Brain microvascular endothelial cell (primary cell): ENCODE data around the gene PLA2G15.

Experiments
- DNase-seq: peaks from one replicate; pipeline ENCODE4 v3.0.0-alpha.2; 2020
- H3K27ac ChIP-seq: fragments of 250-450 bp; sonication (Bioruptor Pico); 2 replicates; pipeline ENCODE4 v1.5.1; 2020; ENCODE audit warnings: mild to moderate bottlenecking, moderate library complexity
- H3K27me3 ChIP-seq: fragments of 250-450 bp; sonication (Bioruptor Pico); replicated peaks from 2 replicates; pipeline ENCODE4 v1.5.1; 2020; ENCODE audit warnings: mild to moderate bottlenecking
- H3K36me3 ChIP-seq: fragments of 250-450 bp; sonication (Bioruptor Pico); replicated peaks from 2 replicates; pipeline ENCODE4 v1.5.1; 2020; ENCODE audit warnings: mild to moderate bottlenecking
- H3K4me3 ChIP-seq: 2 replicates; pipeline ENCODE4 v1.5.1; 2011; ENCODE audit warnings: low read depth, mild to moderate bottlenecking, control low read depth, low read length, moderate library complexity
- in situ Hi-C: cut with HindIII; loops from 2 replicates; pipeline ENCODE4 v1.10.0; 2017; ENCODE audit warnings: low sequenced_read_pairs, low pct_ligation_motif_present
- TF ChIP-seq, protein P1 (sequence below): IDR thresholded peaks from 2 replicates; pipeline ENCODE4 v1.5.1; 2011; ENCODE audit warnings: low read depth, mild to moderate bottlenecking, moderate library complexity, low read length, control low read depth, inconsistent platforms; ENCODE audit errors: missing control alignments

The PLA2G15 gene

DNA sequence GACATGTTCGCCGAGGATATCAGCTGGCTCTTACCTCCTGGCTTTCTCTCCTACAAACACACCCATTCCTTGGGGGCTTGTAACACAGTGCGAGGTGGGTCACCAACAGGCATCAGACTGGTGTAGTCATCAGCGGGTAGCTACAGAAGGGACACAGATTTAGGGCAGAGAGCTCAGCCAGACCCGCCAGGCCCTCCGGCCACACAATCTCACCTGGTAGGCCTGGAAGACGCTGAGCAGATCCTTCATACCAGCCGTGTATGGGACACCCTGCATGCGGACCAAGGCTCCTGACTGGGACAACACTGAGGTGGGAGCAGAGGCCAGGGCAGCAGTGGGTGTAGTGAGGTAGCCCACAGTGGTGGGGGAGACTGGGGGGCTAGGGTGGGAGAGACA is 15.0 kb upstream of the PLA2G15 start:
- Histone ChIP-seq H3K27me3 (no peaks in the 10 kb centered on the region), H3K27ac (no peak overlapping the region), H3K4me3 (no peak overlapping the region), H3K36me3 (no peaks in the 10 kb centered on the region)
- DNase-seq: no peak
- TF ChIP-seq, protein P1, sequence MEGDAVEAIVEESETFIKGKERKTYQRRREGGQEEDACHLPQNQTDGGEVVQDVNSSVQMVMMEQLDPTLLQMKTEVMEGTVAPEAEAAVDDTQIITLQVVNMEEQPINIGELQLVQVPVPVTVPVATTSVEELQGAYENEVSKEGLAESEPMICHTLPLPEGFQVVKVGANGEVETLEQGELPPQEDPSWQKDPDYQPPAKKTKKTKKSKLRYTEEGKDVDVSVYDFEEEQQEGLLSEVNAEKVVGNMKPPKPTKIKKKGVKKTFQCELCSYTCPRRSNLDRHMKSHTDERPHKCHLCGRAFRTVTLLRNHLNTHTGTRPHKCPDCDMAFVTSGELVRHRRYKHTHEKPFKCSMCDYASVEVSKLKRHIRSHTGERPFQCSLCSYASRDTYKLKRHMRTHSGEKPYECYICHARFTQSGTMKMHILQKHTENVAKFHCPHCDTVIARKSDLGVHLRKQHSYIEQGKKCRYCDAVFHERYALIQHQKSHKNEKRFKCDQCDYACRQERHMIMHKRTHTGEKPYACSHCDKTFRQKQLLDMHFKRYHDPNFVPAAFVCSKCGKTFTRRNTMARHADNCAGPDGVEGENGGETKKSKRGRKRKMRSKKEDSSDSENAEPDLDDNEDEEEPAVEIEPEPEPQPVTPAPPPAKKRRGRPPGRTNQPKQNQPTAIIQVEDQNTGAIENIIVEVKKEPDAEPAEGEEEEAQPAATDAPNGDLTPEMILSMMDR: no peak
- in situ Hi-C loops: no loop called here

DNA sequence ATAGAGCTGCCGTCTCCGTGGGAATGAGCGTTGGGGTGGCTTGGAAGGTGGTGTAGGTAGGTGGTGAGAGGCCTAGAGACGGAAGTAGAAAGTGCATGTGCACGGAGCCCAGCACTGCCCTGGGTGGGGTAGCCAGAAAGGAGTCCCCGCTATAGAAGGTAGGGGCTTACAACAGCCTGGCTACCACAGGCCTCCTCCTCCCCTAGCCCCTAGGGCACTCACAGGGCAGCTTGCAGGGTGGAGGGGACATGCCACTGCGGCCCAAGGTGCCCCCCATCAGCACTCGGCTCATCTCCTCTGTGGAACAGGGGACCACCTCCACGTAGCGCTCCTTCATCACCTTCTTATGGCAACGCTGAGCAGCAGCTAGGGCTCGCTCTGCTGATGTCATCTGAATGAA is 14.2 kb upstream of the PLA2G15 start:
- no peak overlapping the region for H3K4me3 ChIP-seq
- DNase-seq: no peak
- in situ Hi-C loops: no loop called here
- TF ChIP-seq, protein P1: no peak
- no peak overlapping the region for H3K27ac ChIP-seq
- no peaks in the 10 kb centered on the region for H3K27me3 ChIP-seq
- no peaks in the 10 kb centered on the region for H3K36me3 ChIP-seq

DNA sequence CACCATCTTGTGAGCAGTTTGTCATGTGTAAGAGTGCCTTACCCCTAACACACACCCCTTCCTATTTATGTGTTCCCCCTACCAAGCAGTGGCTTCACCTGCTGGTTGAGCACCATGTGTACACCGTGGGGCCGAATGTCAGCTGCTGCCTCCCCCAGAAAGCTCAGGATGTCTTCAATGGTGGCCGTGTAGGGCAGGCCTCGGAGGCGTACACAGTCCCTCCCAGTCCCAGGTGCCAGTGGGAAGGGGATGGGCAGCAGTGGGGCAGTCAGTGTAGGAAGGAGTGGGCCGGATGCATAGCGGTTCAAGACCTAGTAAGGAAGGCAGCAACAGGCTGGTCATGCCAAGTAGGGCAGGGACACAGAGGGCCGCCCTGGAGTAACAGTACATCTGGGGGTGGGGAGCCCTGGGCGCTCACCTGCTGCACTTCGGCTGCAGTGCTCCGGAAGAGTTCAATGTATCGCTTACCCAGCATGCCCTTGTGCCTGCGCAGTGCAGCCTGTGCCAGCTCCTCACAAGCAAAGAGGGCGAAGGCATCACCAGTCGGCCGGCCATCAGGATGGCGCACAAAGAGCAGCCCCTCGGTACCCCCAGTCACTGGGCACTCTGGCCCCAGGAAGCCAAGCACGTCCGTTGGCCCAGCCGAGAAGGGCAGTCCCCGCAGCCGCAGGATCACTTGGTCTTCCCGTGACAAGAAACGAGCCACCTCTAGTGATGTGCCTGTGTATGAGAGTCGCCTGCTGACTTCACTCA is 13.6 kb upstream of the PLA2G15 start:
- no peak overlapping the region for H3K27ac ChIP-seq
- TF ChIP-seq, protein P1: no peak
- no peak for DNase-seq
- H3K4me3 ChIP-seq: no peak overlapping the region
- in situ Hi-C loops: no loop called here
- no peaks in the 10 kb centered on the region for H3K36me3 ChIP-seq
- no peaks in the 10 kb centered on the region for H3K27me3 ChIP-seq

DNA sequence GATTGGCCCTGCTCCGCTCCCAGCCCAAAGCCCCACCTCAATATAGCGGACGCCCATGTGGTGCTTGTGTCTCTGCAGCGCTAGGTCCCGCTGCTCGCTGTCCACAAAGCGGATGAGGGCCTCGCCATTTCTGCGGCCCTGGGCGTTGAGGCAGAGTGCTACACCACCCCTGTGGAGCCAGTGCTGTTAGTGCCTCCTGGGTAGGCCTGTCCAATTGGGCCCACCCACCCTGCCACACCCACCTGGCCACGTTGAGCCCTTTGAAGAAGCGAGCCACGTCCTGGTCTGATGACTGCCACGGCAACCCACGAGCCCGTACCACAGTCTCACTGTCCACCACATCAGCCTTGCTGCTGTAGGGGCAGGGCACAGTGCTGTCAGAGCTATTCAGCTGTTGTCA is 12.8 kb upstream of the PLA2G15 start:
- Histone ChIP-seq H3K27ac (no peak overlapping the region), H3K27me3 (no peaks in the 10 kb centered on the region), H3K4me3 (no peak overlapping the region), H3K36me3 (no peaks in the 10 kb centered on the region)
- in situ Hi-C loops: no loop called here
- TF ChIP-seq, protein P1: no peak
- no peak for DNase-seq

DNA sequence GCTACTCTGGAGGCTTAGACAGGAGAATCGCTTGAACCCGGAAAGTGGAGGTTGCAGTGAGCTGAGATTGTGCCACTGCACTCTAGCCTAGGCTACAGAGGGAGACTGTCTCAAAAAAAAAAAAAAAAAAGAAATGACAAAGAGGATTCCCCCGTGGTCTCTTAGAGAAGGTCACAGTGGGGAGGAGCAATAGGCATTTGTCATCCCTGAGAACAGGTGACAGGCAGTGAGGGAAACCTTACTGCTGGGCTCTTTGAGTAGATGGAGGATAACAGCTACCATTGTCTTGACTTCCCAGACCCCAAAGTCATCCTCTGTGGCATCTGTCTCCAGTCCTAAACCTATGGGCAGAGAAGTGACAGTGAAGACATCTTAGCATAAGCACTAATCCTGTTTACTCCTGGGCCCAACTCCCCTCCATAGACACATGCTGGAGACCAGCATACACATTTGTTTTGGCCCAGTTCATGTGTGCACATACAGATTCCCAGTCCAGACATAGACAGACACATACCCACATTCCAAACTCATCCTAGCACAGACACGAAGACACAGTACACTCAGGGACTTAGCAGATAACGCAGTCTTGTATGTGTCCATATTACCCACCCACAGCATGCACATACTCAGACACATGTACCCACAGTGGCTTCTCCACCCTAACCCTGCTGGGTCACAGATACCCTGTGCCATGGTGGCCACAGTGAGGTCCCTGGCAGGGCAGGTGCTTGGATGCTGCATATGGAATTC is 11.9 kb upstream of the PLA2G15 start:
- TF ChIP-seq, protein P1: no peak
- Histone ChIP-seq H3K36me3 (no peaks in the 10 kb centered on the region), H3K4me3 (no peak overlapping the region), H3K27ac (no peak overlapping the region), H3K27me3 (no peaks in the 10 kb centered on the region)
- DNase-seq: no peak
- in situ Hi-C loops: no loop called here
